T-cell (primary cell): ENCODE data around the gene PHF21A. TPM values are rescaled to one million over a fixed set of nuclear protein-coding genes. Genes with fewer than 3 reads are reported as not detected.

Experiments used
- ATAC-seq, 4 experiments: fragments of 200-7000 bp in 3 of 4; fragments of 150-1000 bp in 1 of 4; cut with Tn5 transposase; replicated peaks in 1 of 4; 1 replicate in 3 of 4; 2 replicates in 1 of 4; pipeline ENCODE4 v1.10.0; 2021; ENCODE audit warnings: moderate library complexity in 3 of 4, mild to moderate bottlenecking in 2 of 4, moderate number of reproducible peaks in 1 of 4
- CTCF ChIA-PET, 2 donors: fragments of 300-600 bp; sonication (Branson Sonifier 250); formaldehyde crosslinking; loops; one replicate each; lab custom pipeline; 2022; ENCODE audit warnings: antibody characterized with exemption in 2 of 2; lab: Charles Lee
- POLR2A ChIA-PET, 2 donors: fragments of 300-600 bp; sonication (Branson Sonifier 250); formaldehyde crosslinking; loops; one replicate each; lab custom pipeline; 2022; ENCODE audit warnings: antibody characterized with exemption in 2 of 2; lab: Charles Lee
- DNase-seq, 35 experiments: peaks; one replicate each; pipeline versions ENCODE4 v3.0.0 to v3.0.0-alpha.2; 2013 to 2023
- H3K27ac ChIP-seq: one replicate; pipeline ENCODE4 v1.5.1; 2013; ENCODE audit warnings: low read length
- H3K27me3 ChIP-seq, 2 experiments: replicated peaks in 1 of 2; 1 replicate in 1 of 2; 2 replicates in 1 of 2; pipeline versions ENCODE4 v1.6.1 to v1.7.0; 2013; ENCODE audit warnings: low read length in 1 of 2, mixed read lengths in 1 of 2; ENCODE audit not compliant: control insufficient read depth in 2 of 2, insufficient read depth in 2 of 2; ENCODE audit errors: extremely low read depth in 1 of 2
- H3K36me3 ChIP-seq, 2 donors: 1 replicate in 1 of 2; 2 replicates in 1 of 2; pipeline versions ENCODE4 v1.6.1 to v1.7.0; 2013; ENCODE audit warnings: low read length in 1 of 2; ENCODE audit not compliant: control insufficient read depth in 2 of 2, insufficient read depth in 1 of 2; ENCODE audit errors: extremely low read depth in 1 of 2
- H3K4me1 ChIP-seq, 2 experiments: 1 replicate in 1 of 2; 2 replicates in 1 of 2; pipeline versions ENCODE4 v1.6.1 to v1.7.0; 2013; ENCODE audit warnings: low read length in 2 of 2, mixed read lengths in 1 of 2; ENCODE audit not compliant: insufficient read depth in 2 of 2, control insufficient read depth in 1 of 2; ENCODE audit errors: extremely low read depth in 1 of 2
- H3K4me3 ChIP-seq, 2 donors: 1 replicate in 1 of 2; 2 replicates in 1 of 2; pipeline versions ENCODE4 v1.5.1 to v1.7.0; 2013; ENCODE audit warnings: mild to moderate bottlenecking in 2 of 2, low read length in 1 of 2, moderate library complexity in 1 of 2; ENCODE audit not compliant: control insufficient read depth in 1 of 2; ENCODE audit errors: extremely low read depth in 1 of 2
- H3K9me3 ChIP-seq: 2 replicates; pipeline ENCODE4 v1.7.0; 2013
- H3K27ac Mint-ChIP-seq, 2 donors: one replicate each; pipeline ENCODE4 v1.8.0; 2020 to 2021; ENCODE audit warnings: mild to moderate bottlenecking in 2 of 2, mixed read lengths in 2 of 2
- H3K27me3 Mint-ChIP-seq, 2 donors: one replicate each; pipeline ENCODE4 v1.8.0; 2021 to 2022; ENCODE audit warnings: mixed read lengths in 2 of 2
- H3K36me3 Mint-ChIP-seq: one replicate; pipeline ENCODE4 v1.8.0; 2021; ENCODE audit warnings: mixed read lengths
- H3K4me1 Mint-ChIP-seq, 3 donors: one replicate each; pipeline ENCODE4 v1.8.0; 2020 to 2022; ENCODE audit warnings: mixed read lengths in 3 of 3, mild to moderate bottlenecking in 1 of 3
- H3K4me3 Mint-ChIP-seq, 3 donors: one replicate each; pipeline ENCODE4 v1.8.0; 2020 to 2022; ENCODE audit warnings: mild to moderate bottlenecking in 3 of 3, mixed read lengths in 3 of 3, moderate library complexity in 3 of 3
- H3K9me3 Mint-ChIP-seq, 3 donors: one replicate each; pipeline ENCODE4 v1.8.0; 2020 to 2022; ENCODE audit warnings: mixed read lengths in 3 of 3
- WGBS: methylation state at CpG from one replicate; pipeline ENCODE4 v1.1.5; 2013; ENCODE audit warnings: missing lambda C conversion rate; ENCODE audit not compliant: insufficient coverage; 5-methylcytosine and 5-hydroxymethylcytosine counted together
- total RNA-seq, 35 experiments: library from RNA in 6 of 35; stranded (reverse) in 6 of 35; fragments of 120-200 nt in 1 of 35; gene quantifications; one replicate each; pipeline versions ENCODE4 v1.2.1 to v1.2.4 and lab custom pipeline; 2013 to 2026

The PHF21A gene
- total RNA-seq, 5 donors from 2014 or later (not counting 1 experiment from before 2014, with no cell fraction given), result 45.5 to 82.9 (median 57.4) TPM

- WGBS, result no CpG with 5 or more reads among the region's 2 CpGs
- Histone ChIP-seq H3K9me3 (no peaks in the 10 kb centered on the region), H3K27me3 (no peaks in the 10 kb centered on the region), H3K27ac (no peak overlapping the region), H3K36me3 (no peaks in the 10 kb centered on the region), H3K4me1 (no peaks in the 10 kb centered on the region), H3K4me3 (no peak overlapping the region)
- H3K36me3 Mint-ChIP-seq, result no peaks in the 10 kb centered on the region
- H3K27ac Mint-ChIP-seq, result no peak overlapping the region
- ATAC-seq (no peak), DNase-seq (no peak)
- no peak overlapping the region for H3K4me3 Mint-ChIP-seq
- CTCF ChIA-PET, result interaction anchor here in 1 of 2 donors (0.6 to 2.0 kb wide), 5 partner anchors 34 to 92 kb away, joined by 3 to 7 read pairs (median 3); no protein-coding TSS in a partner anchor
- POLR2A ChIA-PET, result interaction anchor here in 1 of 2 donors (0.6 kb wide), 2 partner anchors 74 to 178 kb away, joined by 3 to 4 read pairs; no protein-coding TSS in a partner anchor
- H3K4me1 Mint-ChIP-seq, result peaks cover 4 to 17% (median 5%) of the 10 kb centered on the region in 3 donors
- H3K27me3 Mint-ChIP-seq, result no peaks in the 10 kb centered on the region
- H3K9me3 Mint-ChIP-seq, result no peaks in the 10 kb centered on the region
These were observed 117.7 kb downstream of the PHF21A start for GRCh38 chr11:46003572-46003971.

GRCh38 chr11:46002189-46002588 is 119.1 kb downstream of the PHF21A start:
- Histone ChIP-seq H3K4me1 (no peaks in the 10 kb centered on the region), H3K27me3 (no peaks in the 10 kb centered on the region), H3K9me3 (no peaks in the 10 kb centered on the region), H3K27ac (no peak overlapping the region), H3K36me3 (no peaks in the 10 kb centered on the region), H3K4me3 (no peak overlapping the region)
- Mint-ChIP-seq H3K4me1 (peaks cover 8 to 20% (median 10%) of the 10 kb centered on the region in 3 donors), H3K9me3 (no peaks in the 10 kb centered on the region), H3K4me3 (no peak overlapping the region), H3K27ac (no peak overlapping the region), H3K36me3 (no peaks in the 10 kb centered on the region), H3K27me3 (no peaks in the 10 kb centered on the region)
- ChIA-PET POLR2A (no interaction called here), CTCF (interaction anchor here in 1 of 2 donors (0.6 to 1.5 kb wide), 2 partner anchors 35 to 37 kb away, joined by 3 to 4 read pairs; no protein-coding TSS in a partner anchor)
- no peak for DNase-seq
- no peak for ATAC-seq

GRCh38 chr11:46001448-46001914 is 119.8 kb downstream of the PHF21A start:
- Histone ChIP-seq H3K4me1 (no peaks in the 10 kb centered on the region), H3K27me3 (no peaks in the 10 kb centered on the region), H3K9me3 (no peaks in the 10 kb centered on the region), H3K27ac (no peak overlapping the region), H3K36me3 (no peaks in the 10 kb centered on the region), H3K4me3 (no peak overlapping the region)
- H3K4me1 Mint-ChIP-seq, result peaks cover 9 to 19% (median 10%) of the 10 kb centered on the region in 3 donors
- no peak overlapping the region for H3K27ac Mint-ChIP-seq
- H3K4me3 Mint-ChIP-seq, result no peak overlapping the region
- no CpG with 5 or more reads among the region's 3 CpGs for WGBS
- ATAC-seq (no peak), DNase-seq (no peak)
- no peaks in the 10 kb centered on the region for H3K27me3 Mint-ChIP-seq
- H3K9me3 Mint-ChIP-seq, result no peaks in the 10 kb centered on the region
- H3K36me3 Mint-ChIP-seq, result no peaks in the 10 kb centered on the region
- ChIA-PET POLR2A (no interaction called here), CTCF (interaction anchor here in 1 of 2 donors (0.6 kb wide), 1 partner anchor 35 kb away, joined by 4 read pairs; no protein-coding TSS in a partner anchor)

GRCh38 chr11:45997599-45997998 is 123.7 kb downstream of the PHF21A start:
- H3K27me3 Mint-ChIP-seq, result no peaks in the 10 kb centered on the region
- H3K27me3 ChIP-seq, result no peaks in the 10 kb centered on the region
- DNase-seq, result no peak
- H3K36me3 ChIP-seq, result no peaks in the 10 kb centered on the region
- no peaks in the 10 kb centered on the region for H3K36me3 Mint-ChIP-seq
- no peaks in the 10 kb centered on the region for H3K9me3 Mint-ChIP-seq
- no peaks in the 10 kb centered on the region for H3K9me3 ChIP-seq
- H3K4me3 Mint-ChIP-seq, result no peak overlapping the region
- H3K4me1 Mint-ChIP-seq, result peaks cover 9 to 21% (median 15%) of the 10 kb centered on the region in 3 donors
- ATAC-seq, result no peak
- POLR2A ChIA-PET, result no interaction called here
- CTCF ChIA-PET, result no interaction called here
- no peak overlapping the region for H3K4me3 ChIP-seq
- H3K4me1 ChIP-seq, result no peaks in the 10 kb centered on the region
- H3K27ac Mint-ChIP-seq, result no peak overlapping the region
- 56% methylated on average over 2 of the region's 4 CpGs for WGBS
- no peak overlapping the region for H3K27ac ChIP-seq

- no peaks in the 10 kb centered on the region for H3K4me1 ChIP-seq
- Mint-ChIP-seq H3K9me3 (no peaks in the 10 kb centered on the region), H3K27me3 (no peaks in the 10 kb centered on the region), H3K4me1 (peaks cover 18 to 31% (median 26%) of the 10 kb centered on the region in 3 donors), H3K4me3 (no peak overlapping the region), H3K36me3 (no peaks in the 10 kb centered on the region), H3K27ac (no peak overlapping the region)
- H3K27me3 ChIP-seq, result no peaks in the 10 kb centered on the region
- H3K9me3 ChIP-seq, result no peaks in the 10 kb centered on the region
- no peak overlapping the region for H3K27ac ChIP-seq
- ATAC-seq, result no peak
- H3K36me3 ChIP-seq, result no peaks in the 10 kb centered on the region
- WGBS, result no CpG with 5 or more reads among the region's 1 CpG
- ChIA-PET CTCF (interaction anchor here in 1 of 2 donors (0.5 to 1.9 kb wide), 4 partner anchors 8 to 592 kb away, joined by 3 to 12 read pairs (median 4); no protein-coding TSS in a partner anchor), POLR2A (interaction anchor here in 1 of 2 donors (0.6 kb wide), 1 partner anchor 22 kb away, joined by 5 read pairs; no protein-coding TSS in a partner anchor)
- DNase-seq, result no peak
- H3K4me3 ChIP-seq, result no peak overlapping the region
These were observed 125.9 kb downstream of the PHF21A start for GRCh38 chr11:45995342-45995734.

GRCh38 chr11:45994371-45995341 is 126.6 kb downstream of the PHF21A start:
- POLR2A ChIA-PET, result interaction anchor here (0.6 to 1.1 kb wide), 2 partner anchors 12 to 22 kb away, joined by 4 to 5 read pairs; no protein-coding TSS in a partner anchor
- H3K36me3 Mint-ChIP-seq, result no peaks in the 10 kb centered on the region
- no peak for DNase-seq
- H3K36me3 ChIP-seq, result no peaks in the 10 kb centered on the region
- no peaks in the 10 kb centered on the region for H3K9me3 Mint-ChIP-seq
- no peak for ATAC-seq
- H3K4me3 Mint-ChIP-seq, result no peak overlapping the region
- no peak overlapping the region for H3K27ac Mint-ChIP-seq
- H3K4me1 Mint-ChIP-seq, result peaks cover 16 to 29% (median 26%) of the 10 kb centered on the region in 3 donors
- H3K4me3 ChIP-seq, result no peak overlapping the region
- 79% methylated on average over 4 of the region's 10 CpGs for WGBS
- no peaks in the 10 kb centered on the region for H3K4me1 ChIP-seq
- CTCF ChIA-PET, result interaction anchor here in 1 of 2 donors (0.8 to 1.9 kb wide), 3 partner anchors 7 to 29 kb away, joined by 4 to 12 read pairs (median 5); no protein-coding TSS in a partner anchor
- H3K27ac ChIP-seq, result no peak overlapping the region
- H3K9me3 ChIP-seq, result no peaks in the 10 kb centered on the region
- no peaks in the 10 kb centered on the region for H3K27me3 Mint-ChIP-seq
- no peaks in the 10 kb centered on the region for H3K27me3 ChIP-seq
